HT-29 (cell line): ENCODE measurements around the gene RGL3. TPM values are rescaled to one million over a fixed set of nuclear protein-coding genes. Genes with fewer than 3 reads are reported as not detected.
"Not testable (repeated sequence)": the region's sequence is repeated elsewhere in the genome, so short reads cannot be mapped to it uniquely, and the experiment has no call there.

Source experiments
- DNase-seq: peaks from one replicate; pipeline ENCODE4 v3.0.0-alpha.2; 2015; ENCODE audit warnings: low spot score
- total RNA-seq: library from RNA; depleted of rRNA; stranded (reverse); fragments of >200 nt; shearing (Covaris generic); gene quantifications from 2 replicates; pipeline ENCODE4 v1.2.3, GENCODE V29; 2014; rRNA removed

Gene RGL3
- total RNA-seq: 69.4 and 71.5 TPM in 2 replicates

- DNase-seq: peak; percentile 50
These were observed at the start of gene RGL3 for GRCh38 chr19:11418549-11419506. RGL3 (minus strand) TSS chr19:11419314; CDS start chr19:11419278, 36 bp downstream.

- not testable (repeated sequence) for DNase-seq
These were observed 49.2 kb upstream of the RGL3 start for GRCh38 chr19:11468266-11468845.

GRCh38 chr19:11465600-11465999 is 46.5 kb upstream of the RGL3 start:
- DNase-seq: no peak

- DNase-seq: no peak
These were observed 45.5 kb upstream of the RGL3 start for GRCh38 chr19:11464333-11465265.

GRCh38 chr19:11463391-11463790 is 44.3 kb upstream of the RGL3 start:
- DNase-seq: no peak

- DNase-seq: no peak
These were observed 42.3 kb upstream of the RGL3 start for GRCh38 chr19:11461453-11461852.

GRCh38 chr19:11460207-11460606 is 41.1 kb upstream of the RGL3 start:
- no peak for DNase-seq

GRCh38 chr19:11458912-11459311 is 39.8 kb upstream of the RGL3 start:
- not testable (repeated sequence) for DNase-seq

- DNase-seq: no peak
These were observed 39.3 kb upstream of the RGL3 start for GRCh38 chr19:11458236-11458900.

- DNase-seq: no peak
These were observed 38.7 kb upstream of the RGL3 start for GRCh38 chr19:11457831-11458230.

GRCh38 chr19:11457115-11457514 is 38.0 kb upstream of the RGL3 start:
- no peak for DNase-seq

GRCh38 chr19:11456659-11457058 is 37.5 kb upstream of the RGL3 start:
- DNase-seq: no peak

GRCh38 chr19:11455233-11455554 is 36.1 kb upstream of the RGL3 start:
- DNase-seq: not testable (repeated sequence)

- DNase-seq: no peak
These were observed 34.6 kb upstream of the RGL3 start for GRCh38 chr19:11453468-11454341.

- DNase-seq: no peak
These were observed 33.7 kb upstream of the RGL3 start for GRCh38 chr19:11452620-11453310.

- no peak for DNase-seq
These were observed 32.9 kb upstream of the RGL3 start for GRCh38 chr19:11451871-11452619.

GRCh38 chr19:11451327-11451870 is 32.3 kb upstream of the RGL3 start:
- DNase-seq: no peak

- DNase-seq: no peak
These were observed 31.6 kb upstream of the RGL3 start for GRCh38 chr19:11450570-11451326.
